IMR-90 (cell line): ENCODE data around the gene SREBF2.

Experiments used
- CEBPB ChIP-seq: IDR thresholded peaks from 2 replicates; pipeline ENCODE4 v1.6.1; 2012; ENCODE audit warnings: low read depth, low read length, improper control_type of control experiment
- ELK1 ChIP-seq: fragments of 150-350 bp; IDR thresholded peaks from 2 replicates; pipeline ENCODE4 v1.6.1; 2016; ENCODE audit warnings: low read depth, mild to moderate bottlenecking, low read length, moderate library complexity, borderline replicate concordance
- MAFK ChIP-seq: IDR thresholded peaks from 2 replicates; pipeline ENCODE4 v1.6.1; 2012; ENCODE audit warnings: low read depth, low read length, improper control_type of control experiment
- NFE2L2 ChIP-seq: fragments of 150-350 bp; IDR thresholded peaks from 2 replicates; pipeline ENCODE4 v1.6.1; 2016; ENCODE audit warnings: low read depth, mild to moderate bottlenecking, low read length
- POLR2A ChIP-seq: IDR thresholded peaks from 2 replicates; pipeline ENCODE4 v1.6.1; 2012; ENCODE audit warnings: mild to moderate bottlenecking, low read depth, low read length
- RAD21 ChIP-seq: IDR thresholded peaks from 2 replicates; pipeline ENCODE4 v1.6.1; 2012; ENCODE audit warnings: low read length, improper control_type of control experiment
- RFX5 ChIP-seq: IDR thresholded peaks from 2 replicates; pipeline ENCODE4 v1.8.0; 2012; ENCODE audit warnings: low read depth, mild to moderate bottlenecking, low read length, moderate library complexity
- SMC3 ChIP-seq: fragments of 150-350 bp; IDR thresholded peaks from 2 replicates; pipeline ENCODE4 v1.6.1; 2016; ENCODE audit warnings: low read depth, mild to moderate bottlenecking, antibody characterized with exemption, low read length, moderate library complexity
- TF ChIP-seq, protein P1 (sequence below): conservative IDR thresholded peaks from 2 replicates; pipeline ENCODE4 v1.5.1; 2012; ENCODE audit warnings: mild to moderate bottlenecking, low read depth, low read length, improper control_type of control experiment

GRCh38 chr22:41883400-41883799, 50.5 kb downstream of the SREBF2 start:
- TF ChIP-seq, protein P1, sequence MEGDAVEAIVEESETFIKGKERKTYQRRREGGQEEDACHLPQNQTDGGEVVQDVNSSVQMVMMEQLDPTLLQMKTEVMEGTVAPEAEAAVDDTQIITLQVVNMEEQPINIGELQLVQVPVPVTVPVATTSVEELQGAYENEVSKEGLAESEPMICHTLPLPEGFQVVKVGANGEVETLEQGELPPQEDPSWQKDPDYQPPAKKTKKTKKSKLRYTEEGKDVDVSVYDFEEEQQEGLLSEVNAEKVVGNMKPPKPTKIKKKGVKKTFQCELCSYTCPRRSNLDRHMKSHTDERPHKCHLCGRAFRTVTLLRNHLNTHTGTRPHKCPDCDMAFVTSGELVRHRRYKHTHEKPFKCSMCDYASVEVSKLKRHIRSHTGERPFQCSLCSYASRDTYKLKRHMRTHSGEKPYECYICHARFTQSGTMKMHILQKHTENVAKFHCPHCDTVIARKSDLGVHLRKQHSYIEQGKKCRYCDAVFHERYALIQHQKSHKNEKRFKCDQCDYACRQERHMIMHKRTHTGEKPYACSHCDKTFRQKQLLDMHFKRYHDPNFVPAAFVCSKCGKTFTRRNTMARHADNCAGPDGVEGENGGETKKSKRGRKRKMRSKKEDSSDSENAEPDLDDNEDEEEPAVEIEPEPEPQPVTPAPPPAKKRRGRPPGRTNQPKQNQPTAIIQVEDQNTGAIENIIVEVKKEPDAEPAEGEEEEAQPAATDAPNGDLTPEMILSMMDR = no peak
- TF ChIP-seq POLR2A (no peak), RFX5 (no peak), NFE2L2 (no peak), ELK1 (no peak), RAD21 (no peak), MAFK (no peak), SMC3 (no peak), CEBPB (no peak)
